ENCODE results near the gene PLA2G3. TPM values are rescaled to one million over a fixed set of nuclear protein-coding genes. Genes with fewer than 3 reads are reported as not detected.
A peak's percentile ranks its signal among the peaks of the same experiment; 100 is the strongest.

The PLA2G3 gene, protein sequence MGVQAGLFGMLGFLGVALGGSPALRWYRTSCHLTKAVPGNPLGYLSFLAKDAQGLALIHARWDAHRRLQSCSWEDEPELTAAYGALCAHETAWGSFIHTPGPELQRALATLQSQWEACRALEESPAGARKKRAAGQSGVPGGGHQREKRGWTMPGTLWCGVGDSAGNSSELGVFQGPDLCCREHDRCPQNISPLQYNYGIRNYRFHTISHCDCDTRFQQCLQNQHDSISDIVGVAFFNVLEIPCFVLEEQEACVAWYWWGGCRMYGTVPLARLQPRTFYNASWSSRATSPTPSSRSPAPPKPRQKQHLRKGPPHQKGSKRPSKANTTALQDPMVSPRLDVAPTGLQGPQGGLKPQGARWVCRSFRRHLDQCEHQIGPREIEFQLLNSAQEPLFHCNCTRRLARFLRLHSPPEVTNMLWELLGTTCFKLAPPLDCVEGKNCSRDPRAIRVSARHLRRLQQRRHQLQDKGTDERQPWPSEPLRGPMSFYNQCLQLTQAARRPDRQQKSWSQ
- total RNA-seq = not detected in 2 replicates

DNA sequence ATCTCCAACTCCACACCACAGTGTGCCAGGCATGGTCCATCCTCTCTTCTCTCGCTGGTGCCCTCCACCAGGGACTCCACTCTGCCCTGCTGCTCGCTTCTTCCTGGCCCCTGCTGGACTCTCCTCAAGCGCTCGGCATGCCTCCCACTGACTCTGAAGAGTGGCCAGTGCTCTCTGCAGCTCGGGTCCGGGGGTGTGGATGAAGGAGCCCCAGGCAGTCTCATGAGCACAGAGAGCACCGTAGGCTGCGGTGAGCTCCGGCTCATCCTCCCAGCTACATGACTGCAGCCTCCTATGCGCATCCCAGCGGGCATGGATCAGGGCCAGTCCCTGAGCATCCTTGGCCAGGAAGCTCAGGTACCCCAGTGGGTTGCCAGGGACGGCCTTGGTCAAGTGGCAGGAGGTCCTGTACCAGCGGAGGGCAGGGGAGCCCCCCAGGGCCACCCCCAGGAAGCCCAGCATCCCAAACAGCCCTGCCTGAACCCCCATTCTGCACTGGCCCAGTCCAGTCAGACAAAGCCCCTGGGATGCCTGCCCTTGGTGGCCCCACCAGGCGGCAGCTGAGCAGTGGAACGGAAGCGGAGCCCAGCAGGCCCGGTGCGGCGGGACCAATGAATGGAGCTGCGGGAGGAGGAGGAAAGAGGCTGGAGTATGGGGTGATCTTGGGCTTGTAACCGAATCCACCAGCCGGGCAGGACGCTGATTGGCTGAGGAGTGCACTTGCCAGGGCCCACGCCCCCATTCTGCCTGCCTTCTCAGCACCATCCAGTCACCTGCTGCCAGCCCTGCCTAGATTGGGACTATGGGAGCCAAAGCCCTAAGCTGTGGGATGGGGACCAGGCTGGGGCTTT is at the start of gene PLA2G3:
TSS of gene PLA2G3 (minus strand) at position 643 of the 851 bp plus-strand sequence. CDS start at position 489, 154 bp downstream.

DNA sequence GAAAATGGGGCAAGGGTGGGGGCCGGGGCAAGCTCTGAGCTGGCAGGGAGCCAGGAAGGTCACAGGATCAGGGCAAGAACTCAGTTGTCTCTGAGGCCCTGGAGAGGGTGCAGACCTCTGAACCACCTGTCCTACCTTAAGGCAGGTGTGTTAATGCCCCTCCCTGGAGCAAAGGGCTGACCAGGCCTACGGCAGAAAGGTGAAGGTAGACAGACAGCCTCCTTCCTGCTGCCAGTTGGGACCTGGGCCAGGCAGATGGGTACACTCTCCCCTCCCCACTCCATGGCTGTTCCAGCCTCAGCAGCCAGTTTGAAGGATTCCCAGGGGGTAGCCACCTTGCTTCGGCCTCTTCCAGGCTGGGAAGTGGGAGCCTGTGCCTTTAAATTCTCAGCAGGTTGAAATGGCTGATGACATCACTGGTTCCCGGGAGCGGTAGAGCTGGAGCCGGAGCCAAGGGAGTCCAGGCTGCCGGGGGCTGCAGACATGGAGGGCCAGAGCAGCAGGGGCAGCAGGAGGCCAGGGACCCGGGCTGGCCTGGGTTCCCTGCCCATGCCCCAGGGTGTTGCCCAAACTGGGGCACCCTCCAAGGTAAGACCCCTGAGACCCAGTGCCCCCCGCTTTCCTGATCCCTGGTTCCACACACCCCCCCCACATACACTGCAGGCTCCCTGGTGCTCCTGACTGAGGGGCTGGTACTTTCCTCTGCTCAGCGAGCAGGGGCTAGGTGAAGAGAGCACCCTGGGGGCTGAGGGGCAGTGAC is 17.6 kb downstream of the PLA2G3 start, which contains the start of gene INPP5J:
TSS of gene INPP5J (plus strand) at position 435 of the 760 bp plus-strand sequence. CDS start at position 484, 49 bp downstream.

DNA sequence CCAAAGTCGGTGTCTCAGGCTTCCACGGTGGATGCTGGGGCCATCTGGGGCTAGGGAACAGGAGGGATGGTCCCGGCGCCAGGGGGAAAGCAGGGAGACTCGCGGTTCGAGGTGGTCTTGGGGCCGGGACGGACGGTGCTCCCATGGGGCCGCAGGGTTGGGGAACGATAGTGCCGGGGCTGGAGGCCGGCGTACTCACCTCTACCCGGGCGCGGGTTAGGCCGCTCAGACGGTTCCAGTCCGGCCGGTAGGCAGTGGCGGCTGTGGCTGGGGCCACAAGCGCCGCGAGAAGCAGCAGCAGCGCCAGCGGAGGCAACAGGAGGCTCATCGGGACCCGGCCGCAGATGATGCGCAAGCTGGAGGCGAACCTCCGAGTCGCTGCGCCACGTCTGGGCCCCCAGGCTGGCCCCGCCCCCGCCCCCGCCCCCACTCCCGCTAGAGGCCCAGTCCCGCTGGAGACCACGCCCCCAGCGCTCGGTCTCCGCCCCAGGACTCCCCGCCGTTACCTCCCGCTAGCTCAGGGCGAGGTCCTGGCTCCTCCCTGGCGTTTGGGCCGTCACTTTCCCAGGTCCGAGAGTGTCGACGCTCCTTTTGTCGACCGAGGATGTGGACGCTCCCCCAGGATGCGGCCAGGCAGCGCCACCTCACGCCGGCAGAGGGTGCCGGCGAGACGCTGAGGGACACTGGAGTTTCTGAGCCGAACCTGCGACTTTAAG is 33.0 kb downstream of the PLA2G3 start, which contains the start of gene SELENOM:
TSS of gene SELENOM (minus strand) at position 391 of the 716 bp plus-strand sequence. CDS start at position 328, 63 bp downstream.

Small RNAs within 50 kb of the gene (small RNA-seq; reads per million reads assigned to genes)
- 2.6 reads per million, percentile 80 among the genes with 10 or more reads in this experiment for gene MIR3928

Other genes starting within 250 kb of the PLA2G3 start
- 17.2 and 22.5 TPM in 2 replicates for gene MORC2, start 171.7 kb downstream of the PLA2G3 start, total RNA-seq
- 89.5 and 93.1 TPM in 2 replicates for gene TUG1, start 171.2 kb downstream of the PLA2G3 start, total RNA-seq
- gene SMTN, start 59.2 kb downstream of the PLA2G3 start, total RNA-seq = 89.6 and 105 TPM in 2 replicates
- gene SELENOM, start 32.9 kb downstream of the PLA2G3 start, total RNA-seq = 147 and 160 TPM in 2 replicates
- gene INPP5J, start 17.5 kb downstream of the PLA2G3 start, total RNA-seq = 0.13 TPM in 1 of 2 replicates, not detected in the other
- gene RNF185, start 19.7 kb upstream of the PLA2G3 start, total RNA-seq = 37.8 and 39.2 TPM in 2 replicates
- gene LIMK2, start 71.8 kb upstream of the PLA2G3 start, total RNA-seq = 16.1 and 19.2 TPM in 2 replicates
- gene PIK3IP1, start 152.0 kb upstream of the PLA2G3 start, total RNA-seq = 20.6 and 22.0 TPM in 2 replicates
- 12.1 and 14.1 TPM in 2 replicates for gene PATZ1, start 205.8 kb upstream of the PLA2G3 start, total RNA-seq

Measured in articular chondrocyte of knee joint (primary cell).